DOHH2 (cell line): ENCODE measurements around the gene GATAD1.
"Not testable (repeated sequence)": the region's sequence is repeated elsewhere in the genome, so short reads cannot be mapped to it uniquely, and the experiment has no call there.

Experiments
- CTCF ChIP-seq: fragments of 200-600 bp; sonication (generic); IDR thresholded peaks from one replicate; pipeline ENCODE4 v1.5.1; 2014; ENCODE audit warnings: antibody characterized with exemption, mild to moderate bottlenecking, low read depth, low read length; ENCODE audit not compliant: poor library complexity, severe bottlenecking
- EZH2phosphoT487 ChIP-seq: fragments of 200-600 bp; sonication (generic); IDR thresholded peaks from 2 replicates; pipeline ENCODE4 v1.6.1; 2017; ENCODE audit warnings: borderline replicate concordance, mild to moderate bottlenecking, antibody characterized with exemption, low read length, moderate library complexity, mixed read lengths

- TF ChIP-seq CTCF, EZH2phosphoT487: not testable (repeated sequence)
These were observed 28.7 kb downstream of the GATAD1 start for GRCh38 chr7:92475851-92476590.
